ENCODE measurements around the gene MIAT. TPM values are rescaled to one million over a fixed set of nuclear protein-coding genes. Genes with fewer than 3 reads are reported as not detected.

The MIAT gene
- total and polyA plus RNA-seq, 2 of the 8 experiments (the other 6 are each of a cell fraction or from before 2014, with no cell fraction given), result 27.6 to 36.0 TPM

DNA sequence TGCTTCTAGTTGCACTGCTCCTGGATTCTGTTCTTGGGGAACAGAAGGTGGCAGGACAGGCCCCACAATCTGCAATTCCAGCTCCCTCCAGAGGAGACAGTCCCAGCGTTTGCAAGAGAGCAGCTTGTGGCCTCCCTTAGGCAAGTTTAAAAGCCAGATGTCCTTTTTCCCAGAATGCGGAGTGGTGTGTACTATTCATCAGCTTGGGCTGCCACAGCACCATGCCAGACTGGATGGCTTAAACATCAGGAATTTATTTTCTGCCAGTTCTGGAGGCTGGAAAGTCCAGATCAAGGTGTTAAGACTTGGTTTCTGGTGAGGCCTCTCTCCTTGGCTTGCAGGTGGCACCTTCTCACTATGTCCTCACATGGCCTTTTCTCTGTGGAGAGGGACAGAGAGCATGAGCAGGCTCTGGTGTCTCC lies 11.7 kb downstream of the MIAT start:
- Histone ChIP-seq H3K18ac (ENCODE audit: extremely low read depth, low read length) (no peak overlapping the region), H3K4me1 (replicated peaks in 1 of 4; ENCODE audit: control insufficient read depth in 3 of 4, insufficient read depth in 4 of 4, low read length in 3 of 4) (peaks cover 6 to 24% (median 16%) of the 10 kb centered on the region in 4 experiments), H3K9me3 (ENCODE audit: insufficient read depth in 2 of 2, low read depth in 1 of 2, low read length in 1 of 2) (no peaks in the 10 kb centered on the region), H4K91ac (replicated peaks; ENCODE audit: insufficient read length, low read length) (no peak overlapping the region), H2AFZ (ENCODE audit: low read length) (no peak overlapping the region), H2BK20ac (ENCODE audit: low read length) (no peak overlapping the region), H3K36me3 (ENCODE audit: control insufficient read depth in 2 of 4, insufficient read depth in 4 of 4, low read length in 3 of 4) (peaks cover 11 to 34% (median 21%) of the 10 kb centered on the region in 4 experiments), H3K4ac (replicated peaks; ENCODE audit: insufficient read length, low read depth, low read length) (no peak overlapping the region), H2BK120ac (replicated peaks; ENCODE audit: low read depth, low read length) (no peak overlapping the region), H3K23ac (ENCODE audit: insufficient read length) (no peak overlapping the region), H4K5ac (ENCODE audit: insufficient read length, low read depth, low read length) (no peak overlapping the region), H2BK12ac (ENCODE audit: low read depth, low read length) (no peak overlapping the region), H2BK15ac (ENCODE audit: low read length) (0 out of 2 replicates have a peak overlapping the region, but pooled peaks have one; percentile 12), H3K23me2 (ENCODE audit: low read depth, low read length) (peaks cover 11% of the 10 kb centered on the region), H3K14ac (ENCODE audit: insufficient read length) (no peak overlapping the region), H2BK5ac (ENCODE audit: low read depth, low read length) (peak overlapping the region; percentile 81; the same call in 1 of the 2 replicates), H3K79me2 (ENCODE audit: control insufficient read depth in 1 of 2, insufficient read depth in 2 of 2, low read length in 2 of 2) (peaks cover 0 to 14% of the 10 kb centered on the region in 2 experiments; a peak in 1 of 4 replicates), H3K27ac (ENCODE audit: low read depth, low read length) (no peak overlapping the region), H4K20me1 (replicated peaks in 1 of 2; ENCODE audit: control insufficient read depth in 1 of 2, insufficient read depth in 2 of 2, low read length in 2 of 2) (no peaks in the 10 kb centered on the region), H3K27me3 (replicated peaks in 1 of 4; ENCODE audit: control insufficient read depth in 3 of 4, extremely low read depth in 1 of 4, insufficient read depth in 3 of 4, low read length in 3 of 4) (no peaks in the 10 kb centered on the region), H3K4me2 (ENCODE audit: insufficient read depth in 1 of 2, low read depth in 2 of 2, low read length in 2 of 2) (no peak overlapping the region), H2AK5ac (ENCODE audit: low read depth, low read length) (no peak overlapping the region), H4K8ac (ENCODE audit: extremely low read depth, insufficient read depth, low read length) (no peak overlapping the region), H3K56ac (replicated peaks; ENCODE audit: insufficient read length, low read depth, low read length) (no peak overlapping the region), H3K9ac (replicated peaks in 1 of 4; ENCODE audit: extremely low read depth in 1 of 4, low read depth in 3 of 4, low read length in 3 of 4) (no peak overlapping the region), H3K4me3 (ENCODE audit: extremely low read depth in 1 of 4, insufficient read depth in 2 of 4, low read depth in 3 of 4, low read length in 4 of 4) (no peak overlapping the region), H3K79me1 (ENCODE audit: low read depth, low read length) (peaks cover 9% of the 10 kb centered on the region)
- peak; percentile 75 for FAIRE-seq
- DNase-seq (ENCODE audit: low read depth in 1 of 2, low spot score in 2 of 2), result peak in 1 of 2 experiments; percentile 79
- WGBS, 2 experiments (ENCODE audit: extremely low coverage in 1 of 2, insufficient coverage in 1 of 2, insufficient read length in 1 of 2, insufficient replicate concordance in 2 of 2, low coverage in 1 of 2, low lambda C conversion rate in 2 of 2, missing lambda C conversion rate in 1 of 2), result 56% methylated on average over 2 of the region's 2 CpGs; no CpG with 5 or more reads in 1 of the 2 experiments
- POLR2A ChIA-PET (ENCODE audit: partially characterized antibody), result interaction anchor here (1.0 to 2.8 kb wide), 7 partner anchors 8 to 55 kb away, joined by 3 to 14 read pairs (median 5); partner anchors contain the start of gene MIAT
- CTCF ChIA-PET (ENCODE audit: partially characterized antibody), result interaction anchor here (0.7 to 6.5 kb wide), 14 partner anchors 8 to 1154 kb away, joined by 3 to 38 read pairs (median 3); no protein-coding TSS in a partner anchor
- TF ChIP-seq SUZ12 (IDR thresholded peaks at IDR 0.05; ENCODE audit: low read length) (no peak), BACH1 (IDR thresholded peaks at IDR 0.05; ENCODE audit: low read length) (no peak), RAD21 (IDR thresholded peaks at IDR 0.05 in 1 of 2, conservative IDR thresholded peaks at IDR 0.05 in 1 of 2; ENCODE audit: low read depth in 2 of 2, low read length in 2 of 2) (peak; percentile 34 to 55; a peak in 3 of 4 replicates), CEBPB (IDR thresholded peaks at IDR 0.05; ENCODE audit: low read depth, low read length) (no peak)
- TF ChIP-seq, protein P1, sequence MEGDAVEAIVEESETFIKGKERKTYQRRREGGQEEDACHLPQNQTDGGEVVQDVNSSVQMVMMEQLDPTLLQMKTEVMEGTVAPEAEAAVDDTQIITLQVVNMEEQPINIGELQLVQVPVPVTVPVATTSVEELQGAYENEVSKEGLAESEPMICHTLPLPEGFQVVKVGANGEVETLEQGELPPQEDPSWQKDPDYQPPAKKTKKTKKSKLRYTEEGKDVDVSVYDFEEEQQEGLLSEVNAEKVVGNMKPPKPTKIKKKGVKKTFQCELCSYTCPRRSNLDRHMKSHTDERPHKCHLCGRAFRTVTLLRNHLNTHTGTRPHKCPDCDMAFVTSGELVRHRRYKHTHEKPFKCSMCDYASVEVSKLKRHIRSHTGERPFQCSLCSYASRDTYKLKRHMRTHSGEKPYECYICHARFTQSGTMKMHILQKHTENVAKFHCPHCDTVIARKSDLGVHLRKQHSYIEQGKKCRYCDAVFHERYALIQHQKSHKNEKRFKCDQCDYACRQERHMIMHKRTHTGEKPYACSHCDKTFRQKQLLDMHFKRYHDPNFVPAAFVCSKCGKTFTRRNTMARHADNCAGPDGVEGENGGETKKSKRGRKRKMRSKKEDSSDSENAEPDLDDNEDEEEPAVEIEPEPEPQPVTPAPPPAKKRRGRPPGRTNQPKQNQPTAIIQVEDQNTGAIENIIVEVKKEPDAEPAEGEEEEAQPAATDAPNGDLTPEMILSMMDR (IDR thresholded peaks at IDR 0.05; ENCODE audit: control extremely low read depth in 1 of 3, insufficient read depth in 1 of 3, low read depth in 1 of 3, low read length in 3 of 3), result peak; percentile 67 to 78 (median 69)

Measured in H1 (cell line).